Measurements from ENCODE around the gene ELAPOR2.
"Not testable (repeated sequence)": the region's sequence is repeated elsewhere in the genome, so short reads cannot be mapped to it uniquely, and the experiment has no call there.

Gene ELAPOR2

DNA sequence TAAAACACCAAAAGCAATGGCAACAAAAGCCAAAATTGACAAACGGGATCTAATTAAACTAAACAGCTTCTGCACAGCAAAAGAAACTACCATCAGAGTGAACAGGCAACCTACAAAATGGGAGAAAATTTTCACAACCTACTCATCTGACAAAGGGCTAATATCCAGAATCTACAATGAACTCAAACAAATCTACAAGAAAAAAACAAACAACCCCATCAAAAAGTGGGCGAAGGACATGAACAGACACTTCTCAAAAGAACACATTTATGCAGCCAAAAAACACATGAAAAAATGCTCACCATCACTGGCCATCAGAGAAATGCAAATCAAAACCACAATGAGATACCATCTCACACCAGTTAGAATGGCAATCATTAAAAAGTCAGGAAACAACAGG lies 14.7 kb downstream of the ELAPOR2 start:
- DNase-seq, result not testable (repeated sequence)

DNA sequence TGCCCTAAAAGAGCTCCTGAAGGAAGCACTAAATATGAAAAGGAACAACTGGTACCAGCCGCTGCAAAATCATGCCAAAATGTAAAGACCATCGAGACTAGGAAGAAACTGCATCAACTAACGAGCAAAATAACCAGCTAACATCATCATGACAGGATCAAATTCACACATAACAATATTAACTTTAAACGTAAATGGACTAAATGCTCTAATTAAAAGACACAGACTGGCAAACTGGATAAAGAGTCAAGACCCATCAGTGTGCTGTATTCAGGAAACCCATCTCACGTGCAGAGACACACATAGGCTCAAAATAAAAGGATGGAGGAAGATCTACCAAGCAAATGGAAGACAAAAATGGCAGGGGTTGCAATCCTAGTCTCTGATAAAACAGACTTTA lies 17.9 kb downstream of the ELAPOR2 start:
- not testable (repeated sequence) for DNase-seq

DNA sequence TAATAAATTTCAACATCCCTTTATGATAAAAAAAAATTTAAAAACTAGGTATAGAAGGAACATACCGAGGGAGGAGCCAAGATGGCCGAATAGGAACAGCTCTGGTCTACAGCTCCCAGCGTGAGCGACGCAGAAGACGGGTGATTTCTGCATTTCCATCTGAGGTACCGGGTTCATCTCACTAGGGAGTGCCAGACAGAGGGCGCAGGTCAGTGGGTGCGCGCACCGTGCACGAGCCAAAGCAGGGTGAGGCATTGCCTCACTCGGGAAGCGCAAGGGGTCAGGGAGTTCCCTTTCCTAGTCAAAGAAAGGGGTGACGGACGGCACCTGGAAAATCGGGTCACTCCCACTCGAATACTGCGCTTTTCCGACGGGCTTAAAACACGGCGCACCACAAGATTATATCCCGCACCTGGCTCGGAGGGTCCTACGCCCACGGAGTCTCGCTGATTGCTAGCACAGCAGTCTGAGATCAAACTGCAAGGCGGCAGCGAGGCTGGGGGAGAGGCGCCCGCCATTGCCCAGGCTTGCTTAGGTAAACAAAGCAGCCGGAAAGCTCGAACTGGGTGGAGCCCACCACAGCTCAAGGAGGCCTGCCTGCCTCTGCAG lies 19.7 kb downstream of the ELAPOR2 start:
- not testable (repeated sequence) for DNase-seq

DNA sequence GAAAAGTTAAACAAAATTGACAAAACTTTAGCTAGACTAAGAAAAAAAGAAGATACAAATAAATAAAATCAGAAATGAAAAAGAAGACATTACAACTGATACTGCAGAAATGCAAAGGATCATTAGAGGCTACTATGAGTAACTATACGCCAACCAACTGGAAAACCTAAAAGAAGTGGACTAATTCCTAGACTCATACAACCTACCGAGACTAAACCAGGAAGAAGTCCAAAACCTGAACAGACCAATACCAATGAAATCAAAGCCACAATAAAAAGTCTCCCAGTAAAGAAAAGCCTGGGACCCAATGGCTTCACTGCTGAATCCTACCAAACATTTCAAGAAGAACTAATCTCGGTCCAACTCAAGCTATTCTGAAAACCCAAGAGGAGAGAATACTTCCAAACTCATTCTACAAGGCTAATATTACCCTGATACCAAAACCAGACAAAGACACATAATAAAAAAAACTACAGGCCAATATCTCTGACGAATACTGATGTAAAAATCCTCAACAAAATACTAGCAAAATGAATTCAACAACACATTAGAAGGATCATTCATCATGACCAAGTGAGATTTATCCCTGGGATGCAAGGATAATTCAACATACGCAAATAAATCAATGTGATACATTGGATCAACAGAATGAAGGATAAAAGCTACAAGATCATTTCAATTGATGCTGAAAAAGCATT lies 20.3 kb downstream of the ELAPOR2 start:
- DNase-seq, result no peak

DNA sequence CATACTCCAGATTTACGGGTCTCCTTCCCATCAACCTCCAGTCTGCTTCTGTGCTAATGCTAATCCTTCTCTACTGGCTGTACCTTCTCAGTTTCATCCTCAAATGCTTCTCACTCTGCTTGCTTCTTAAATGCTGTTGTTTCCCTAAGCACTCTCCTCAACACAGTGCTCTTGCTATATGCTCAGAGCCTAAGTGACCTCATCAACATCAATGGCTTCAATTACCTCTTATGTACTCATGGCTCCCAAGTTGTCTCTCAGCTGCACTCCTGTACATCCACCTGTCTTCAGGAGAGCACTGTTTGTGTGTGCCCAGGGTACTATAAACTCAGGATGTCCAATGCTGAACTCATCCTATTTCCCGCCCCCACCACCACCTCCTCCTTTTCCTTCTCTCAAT lies 22.5 kb downstream of the ELAPOR2 start:
- DNase-seq, result no peak

DNA sequence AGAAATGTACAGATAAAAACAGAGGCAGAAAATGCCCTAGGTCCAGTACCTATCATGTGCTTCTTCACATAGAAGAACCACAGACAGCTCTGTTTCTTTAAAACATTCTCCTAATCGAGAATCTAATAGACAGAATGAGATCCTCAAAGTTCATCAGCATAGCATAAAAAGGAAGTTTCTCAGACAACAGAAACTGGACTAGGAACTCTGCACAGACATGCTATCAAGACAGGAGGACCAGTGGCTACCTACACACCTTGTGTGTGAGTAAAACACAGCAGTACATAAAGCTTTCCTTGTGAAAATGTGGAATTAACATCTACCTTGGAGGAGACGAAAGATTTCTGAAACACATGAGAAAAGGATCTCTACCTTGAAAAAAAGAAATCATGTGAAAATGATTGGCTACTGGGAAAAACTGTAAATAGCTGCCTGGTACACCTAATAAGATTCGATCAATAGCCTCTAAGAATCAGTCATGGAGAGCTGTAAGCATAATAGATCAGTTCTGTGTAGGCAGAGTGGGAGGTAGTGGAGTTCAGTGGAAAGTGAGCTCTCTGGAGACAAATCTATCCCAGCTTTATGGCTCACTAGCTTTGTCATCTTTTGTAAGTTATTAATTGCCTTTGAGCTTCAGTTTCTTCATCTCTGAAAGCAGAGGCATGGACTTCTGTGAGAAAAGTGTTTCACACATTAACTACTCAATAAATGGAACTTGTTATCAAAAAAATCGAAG lies 26.7 kb downstream of the ELAPOR2 start:
- DNase-seq, result no peak

DNA sequence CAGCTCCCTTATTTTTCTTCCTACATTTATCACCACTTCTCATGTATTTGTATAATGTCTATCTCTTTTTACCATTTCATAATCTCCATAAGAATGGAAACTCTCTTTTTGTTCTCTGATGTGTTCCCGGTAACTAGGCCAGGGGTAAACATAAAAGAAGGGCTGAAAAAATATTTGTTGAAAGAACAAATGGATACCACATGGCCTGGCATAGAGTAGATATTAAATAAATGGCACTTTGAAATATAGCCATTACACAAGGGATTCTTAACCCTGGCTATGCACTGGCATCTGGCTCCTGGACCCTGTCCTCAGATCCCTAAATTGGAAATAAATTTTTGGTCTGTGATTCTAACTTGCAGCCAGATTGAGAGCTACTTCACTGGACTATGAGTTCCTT lies 30.4 kb downstream of the ELAPOR2 start:
- no peak for DNase-seq

DNA sequence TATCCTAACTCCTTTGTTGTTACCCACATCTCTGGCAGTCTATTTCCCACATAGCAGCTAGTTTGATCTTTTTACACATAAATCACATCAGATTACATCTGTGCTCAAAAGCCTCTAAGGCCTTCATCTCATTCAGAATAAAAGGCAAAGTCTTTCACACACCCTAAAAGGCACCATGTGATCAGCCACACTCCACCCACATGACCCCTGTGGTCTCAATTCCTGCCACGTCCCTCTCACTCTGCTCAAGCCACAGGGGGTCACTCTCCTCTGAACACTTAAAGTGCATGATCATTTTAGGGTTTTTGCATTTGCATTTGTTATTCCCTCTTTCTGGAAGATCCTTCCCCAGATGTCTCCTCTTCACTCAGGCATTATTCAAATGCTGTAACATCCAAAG lies 30.8 kb downstream of the ELAPOR2 start:
- DNase-seq, result no peak

DNA sequence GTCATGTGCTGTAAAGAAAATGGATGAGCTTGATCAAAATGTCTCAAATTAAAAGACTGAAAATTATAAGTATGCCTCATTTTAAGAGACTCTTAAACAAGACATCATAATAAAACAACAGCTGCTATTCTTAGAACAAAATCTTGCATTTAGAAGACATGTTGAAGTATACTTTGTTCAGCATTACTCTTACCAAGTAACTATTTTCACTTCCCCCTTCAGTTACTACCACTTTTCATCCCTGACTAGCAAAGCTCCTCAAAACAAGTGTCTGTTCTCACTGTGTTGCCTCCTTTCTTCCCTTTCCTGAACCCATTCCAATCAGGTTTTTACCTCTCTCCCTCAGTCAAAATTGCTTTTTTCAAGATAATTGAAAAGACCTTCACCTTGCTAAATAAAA lies 31.6 kb downstream of the ELAPOR2 start:
- DNase-seq, result no peak

DNA sequence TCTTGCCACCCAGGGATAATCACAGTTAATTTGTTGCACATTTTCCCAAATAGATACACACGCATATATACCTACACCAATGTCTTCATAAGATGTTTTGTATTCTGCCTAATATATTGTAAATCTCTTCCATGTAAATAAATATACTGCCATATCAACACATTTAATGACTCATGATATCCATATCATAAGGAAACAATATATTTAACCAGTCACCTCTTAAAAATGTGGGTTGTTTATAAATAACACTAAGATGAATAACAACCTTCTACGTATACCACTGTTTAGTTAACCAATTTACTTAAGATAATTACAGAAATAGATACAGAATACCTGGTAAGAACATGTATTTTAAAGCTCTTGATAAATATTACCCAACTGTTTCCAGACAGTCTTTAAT lies 38.2 kb downstream of the ELAPOR2 start:
- no peak for DNase-seq

DNA sequence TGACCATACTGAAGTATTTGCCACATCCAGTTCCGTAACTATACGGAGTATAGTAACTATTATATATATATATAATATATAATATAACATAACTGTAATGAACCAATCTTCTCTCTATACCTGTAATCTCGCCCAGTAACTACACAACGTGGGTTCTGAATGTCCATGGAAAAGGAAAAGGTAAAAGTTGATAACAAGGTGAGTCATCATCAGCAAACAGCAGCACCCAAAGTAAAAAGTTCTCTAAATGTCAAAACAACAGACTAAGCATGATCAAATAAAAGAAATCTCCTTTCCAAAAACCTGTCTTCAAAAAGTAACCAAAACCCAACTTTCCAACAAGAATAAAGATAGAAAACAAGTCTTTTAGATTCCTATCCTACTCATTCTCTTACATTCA lies 42.8 kb downstream of the ELAPOR2 start:
- no peak for DNase-seq

DNA sequence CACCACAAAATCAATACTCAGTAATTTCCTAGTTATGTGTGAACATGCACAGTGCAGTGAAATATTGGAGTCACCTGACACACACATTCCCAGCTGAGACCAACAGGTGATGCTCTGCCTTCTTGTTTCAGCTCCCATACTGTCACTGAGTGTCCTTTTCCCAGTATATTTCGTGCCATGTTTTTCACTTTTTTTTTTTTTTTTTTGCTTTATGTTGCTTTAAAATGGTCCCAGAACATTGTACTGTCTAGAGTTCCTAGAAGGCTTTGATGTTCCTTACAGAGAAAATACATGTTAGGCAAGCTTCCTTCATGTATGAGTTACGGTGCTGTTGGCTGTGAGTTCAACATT lies 45.6 kb downstream of the ELAPOR2 start:
- no peak for DNase-seq

DNA sequence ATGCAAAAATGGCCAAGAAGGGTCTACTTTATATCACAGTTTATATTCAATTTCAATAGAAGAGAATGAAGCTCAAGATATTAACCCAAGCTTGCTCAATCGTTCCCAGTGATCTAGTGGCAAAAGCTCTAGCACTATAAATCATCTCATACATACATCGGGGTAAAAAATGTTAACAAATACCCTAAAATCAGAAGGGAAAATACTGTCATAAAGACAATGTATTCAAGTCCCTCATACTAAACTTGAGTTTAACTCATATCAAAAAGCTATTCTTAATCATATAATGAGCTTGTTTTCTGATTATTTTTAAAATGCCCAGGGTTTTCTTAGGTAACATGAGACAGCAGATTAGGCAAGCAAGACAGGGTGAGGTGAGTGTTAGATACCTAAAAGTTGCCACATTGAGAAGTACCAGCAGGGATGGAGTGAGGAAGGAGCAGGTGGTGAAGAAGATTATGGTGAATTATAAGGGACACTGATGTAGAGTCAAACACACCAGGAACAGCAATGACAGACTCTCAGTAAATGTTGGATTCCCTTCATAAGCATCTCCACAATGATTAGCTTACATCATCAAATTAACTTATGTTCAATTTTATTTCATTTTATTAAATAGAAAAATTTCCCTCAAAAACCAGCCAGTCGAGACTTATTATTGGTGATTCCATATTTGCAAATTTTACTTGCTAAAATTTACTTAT lies 46.2 kb downstream of the ELAPOR2 start:
- no peak for DNase-seq

All from activated CD4-positive, CD25-positive, alpha-beta regulatory T cell (primary cell).